Sigmoid colon (tissue), 7 donors: ENCODE data around the gene CMPK1. TPM values are rescaled to one million over a fixed set of nuclear protein-coding genes. Genes with fewer than 3 reads are reported as not detected.

Source experiments
- DNase-seq: peaks from one replicate; pipeline ENCODE4 v3.0.0-alpha.2; 2019
- H3K27ac ChIP-seq, 4 donors: fragments of 200-600 bp; sonication (generic); one replicate each; pipeline ENCODE4 v1.5.1; 2016 to 2019; ENCODE audit warnings: mild to moderate bottlenecking in 1 of 4
- H3K27me3 ChIP-seq, 3 donors: fragments of 200-600 bp; sonication (generic); one replicate each; pipeline ENCODE4 v1.5.1; 2019; ENCODE audit warnings: mild to moderate bottlenecking in 1 of 3
- H3K36me3 ChIP-seq, 4 donors: fragments of 200-600 bp; sonication (generic); one replicate each; pipeline ENCODE4 v1.5.1; 2016 to 2019
- H3K4me1 ChIP-seq, 4 donors: fragments of 200-600 bp; sonication (generic); one replicate each; pipeline ENCODE4 v1.5.1; 2017 to 2019
- H3K4me3 ChIP-seq, 4 donors: fragments of 200-600 bp; sonication (generic); one replicate each; pipeline ENCODE4 v1.5.1; 2017 to 2019; ENCODE audit warnings: mild to moderate bottlenecking in 2 of 4, moderate library complexity in 1 of 4
- H3K9me3 ChIP-seq, 4 donors: fragments of 200-600 bp in 3 of 4; sonication (generic) in 3 of 4; one replicate each; pipeline versions ENCODE4 v1.5.1 to v1.6.1; 2013 to 2019
- CTCF ChIP-seq, 4 experiments: fragments of 450-650 bp in 3 of 4; fragments of 200-600 bp in 1 of 4; IDR thresholded peaks; one replicate each; pipeline ENCODE4 v1.5.1; 2016 to 2019; ENCODE audit warnings: antibody characterized with exemption in 4 of 4, mild to moderate bottlenecking in 3 of 4, moderate library complexity in 2 of 4
- EP300 ChIP-seq, 4 donors: sonication (generic); formaldehyde crosslinking; IDR thresholded peaks; one replicate each; pipeline ENCODE4 v1.6.1; 2017; ENCODE audit warnings: antibody characterized with exemption in 4 of 4
- POLR2A ChIP-seq, 2 donors: fragments of 450-650 bp; IDR thresholded peaks; one replicate each; pipeline ENCODE4 v1.6.1; 2016; ENCODE audit warnings: antibody characterized with exemption in 2 of 2, mild to moderate bottlenecking in 2 of 2, moderate library complexity in 2 of 2
- POLR2AphosphoS5 ChIP-seq, 4 donors: sonication (generic); formaldehyde crosslinking; IDR thresholded peaks; one replicate each; pipeline ENCODE4 v1.6.1; 2017; ENCODE audit warnings: antibody characterized with exemption in 4 of 4
- WGBS, 2 donors: extraction: QIAGEN DNeasy Blood & Tissue Kit; methylation state at CpG; one replicate each; pipeline ENCODE4 v1.1.7; 2013; 5-methylcytosine and 5-hydroxymethylcytosine counted together
- intact Hi-C: fragments of 100-400 bp; cut with DNase I; formaldehyde crosslinking; loops from one replicate; pipeline ENCODE4 v1.15.1; 2023
- polyA plus RNA-seq, 3 donors: library from polyadenylated mRNA; stranded (reverse); fragments of 200-250 nt; gene quantifications; one replicate each; pipeline ENCODE4 v1.2.3, GENCODE V29; 2013
- total RNA-seq, 4 donors: library from RNA; depleted of rRNA; stranded (reverse); fragments of >200 nt; gene quantifications; one replicate each; pipeline ENCODE4 v1.1.0, GENCODE V29; 2016
- donor health status: healthy with polysubstance abuse.
- donor health status: Bipolar disorder and iron deficiency.
- donor health status: healthy.

Gene CMPK1
- total and polyA plus RNA-seq, 7 donors: 94.1 to 250 (median 130) TPM

GRCh38 chr1:47395433-47395832 lies 61.8 kb downstream of the CMPK1 start:
- TF ChIP-seq POLR2AphosphoS5 (IDR thresholded peaks at IDR 0.05) (no peak), EP300 (IDR thresholded peaks at IDR 0.05) (no peak), POLR2A (IDR thresholded peaks at IDR 0.05) (no peak), CTCF (IDR thresholded peaks at IDR 0.05) (no peak)
- Histone ChIP-seq H3K4me3 (no peak overlapping the region), H3K9me3 (no peaks in the 10 kb centered on the region), H3K36me3 (no peaks in the 10 kb centered on the region), H3K27me3 (peaks cover 0 to 30% (median 7%) of the 10 kb centered on the region in 3 donors), H3K4me1 (no peaks in the 10 kb centered on the region), H3K27ac (no peak overlapping the region)
- no peak for DNase-seq
- intact Hi-C loops: no loop called here
- 75 to 95% methylated on average over 3 of the region's 3 CpGs for WGBS, 2 donors

- intact Hi-C loops: no loop called here
- H3K9me3 ChIP-seq: no peaks in the 10 kb centered on the region
- H3K36me3 ChIP-seq: no peaks in the 10 kb centered on the region
- 94 to 95% methylated on average over 6 of the region's 6 CpGs for WGBS, 2 donors
- H3K27me3 ChIP-seq: peaks cover 0 to 35% (median 10%) of the 10 kb centered on the region in 3 donors
- no peak for TF ChIP-seq EP300 (IDR thresholded peaks at IDR 0.05)
- no peak for TF ChIP-seq POLR2A (IDR thresholded peaks at IDR 0.05)
- DNase-seq: no peak
- H3K27ac ChIP-seq: no peak overlapping the region
- no peak overlapping the region for H3K4me3 ChIP-seq
- H3K4me1 ChIP-seq: no peaks in the 10 kb centered on the region
These were observed 63.1 kb downstream of the CMPK1 start for GRCh38 chr1:47396671-47397196.

- Histone ChIP-seq H3K27me3 (peaks cover 0 to 49% (median 15%) of the 10 kb centered on the region in 3 donors), H3K9me3 (no peaks in the 10 kb centered on the region), H3K36me3 (no peaks in the 10 kb centered on the region), H3K4me3 (no peak overlapping the region), H3K27ac (no peak overlapping the region), H3K4me1 (no peaks in the 10 kb centered on the region)
- intact Hi-C loops: no loop called here
- 83 to 96% methylated on average over 4 of the region's 4 CpGs for WGBS, 2 donors
- no peak for DNase-seq
- TF ChIP-seq POLR2AphosphoS5 (IDR thresholded peaks at IDR 0.05) (no peak), EP300 (IDR thresholded peaks at IDR 0.05) (no peak), POLR2A (IDR thresholded peaks at IDR 0.05) (no peak), CTCF (IDR thresholded peaks at IDR 0.05) (no peak)
These were observed 65.7 kb downstream of the CMPK1 start for GRCh38 chr1:47399138-47399845.

GRCh38 chr1:47399846-47400155 lies 66.2 kb downstream of the CMPK1 start:
- 27 to 77% methylated on average over 4 of the region's 4 CpGs for WGBS, 2 donors
- intact Hi-C loops: no loop called here
- Histone ChIP-seq H3K4me3 (no peak overlapping the region), H3K4me1 (no peaks in the 10 kb centered on the region), H3K9me3 (no peaks in the 10 kb centered on the region), H3K36me3 (no peaks in the 10 kb centered on the region), H3K27ac (no peak overlapping the region), H3K27me3 (peaks cover 0 to 49% (median 15%) of the 10 kb centered on the region in 3 donors)
- no peak for TF ChIP-seq POLR2A (IDR thresholded peaks at IDR 0.05)
- TF ChIP-seq POLR2AphosphoS5 (IDR thresholded peaks at IDR 0.05): no peak
- TF ChIP-seq EP300 (IDR thresholded peaks at IDR 0.05): no peak
- TF ChIP-seq CTCF (IDR thresholded peaks at IDR 0.05): no peak
- no peak for DNase-seq

- TF ChIP-seq POLR2A (IDR thresholded peaks at IDR 0.05) (no peak), CTCF (IDR thresholded peaks at IDR 0.05) (no peak), EP300 (IDR thresholded peaks at IDR 0.05) (no peak), POLR2AphosphoS5 (IDR thresholded peaks at IDR 0.05) (no peak)
- WGBS, 2 donors: 76 to 89% methylated on average over 4 of the region's 4 CpGs
- intact Hi-C loops: no loop called here
These were observed 68.2 kb downstream of the CMPK1 start for GRCh38 chr1:47401761-47402160.

More at GRCh38 chr1:47401761-47402160, 68.2 kb downstream of the CMPK1 start:
- no peak overlapping the region for H3K4me3 ChIP-seq
- no peak for DNase-seq
- no peak overlapping the region for H3K27ac ChIP-seq
- no peaks in the 10 kb centered on the region for H3K4me1 ChIP-seq
- H3K36me3 ChIP-seq: no peaks in the 10 kb centered on the region
- H3K27me3 ChIP-seq: peaks cover 0 to 45% (median 15%) of the 10 kb centered on the region in 3 donors
- no peaks in the 10 kb centered on the region for H3K9me3 ChIP-seq
